SH-SY5Y (cell line): ENCODE results near the gene MACC1.

Source experiments
- GATA2 ChIP-seq: IDR thresholded peaks from 2 replicates; pipeline ENCODE4 v1.6.1; 2011; ENCODE audit warnings: mild to moderate bottlenecking, low read depth, low read length
- GATA3 ChIP-seq: IDR thresholded peaks from 2 replicates; pipeline ENCODE4 v1.6.1; 2011; ENCODE audit warnings: low read depth, mild to moderate bottlenecking, low read length, moderate library complexity

GRCh38 chr7:20240080-20240926 is 23.1 kb upstream of the MACC1 start:
- TF ChIP-seq GATA3: no peak
- no peak for TF ChIP-seq GATA2
